OCI-LY3 (cell line): Measurements from ENCODE around the gene RPS6KB2.

Experiments used
- CTCF ChIP-seq: fragments of 200-600, 300-600 bp; sonication (generic); IDR thresholded peaks from 2 replicates; pipeline ENCODE4 v1.5.1; 2014; ENCODE audit warnings: antibody characterized with exemption, low read length, low read depth
- EZH2phosphoT487 ChIP-seq: fragments of 200-600 bp; shearing (Covaris generic); IDR thresholded peaks from 2 replicates; pipeline ENCODE4 v1.6.1; 2018; ENCODE audit warnings: antibody characterized with exemption, mixed run types, low read depth

- TF ChIP-seq CTCF (no peak), EZH2phosphoT487 (no peak)
Measured at GRCh38 chr11:67393437-67393836, 34.9 kb upstream of the RPS6KB2 start.
